K562 (cell line): ENCODE measurements around the gene GAL3ST2. TPM values are rescaled to one million over a fixed set of nuclear protein-coding genes. Genes with fewer than 3 reads are reported as not detected.

Source experiments
- BDP1 ChIP-seq: IDR thresholded peaks from 3 replicates; pipeline ENCODE4 v1.6.1; 2011; ENCODE audit not compliant: insufficient read length, insufficient read depth
- BHLHE40 ChIP-seq: IDR thresholded peaks from 2 replicates; pipeline ENCODE4 v1.6.1; 2011; ENCODE audit warnings: low read length, improper control_type of control experiment
- BRF1 ChIP-seq: IDR thresholded peaks from 3 replicates; pipeline ENCODE4 v1.6.1; 2011; ENCODE audit warnings: borderline replicate concordance, mild to moderate bottlenecking; ENCODE audit not compliant: insufficient read length; ENCODE audit errors: extremely low read depth
- FOXM1 ChIP-seq, 2 experiments: fragments of 450-650 bp in 1 of 2; sonication (generic) in 1 of 2; formaldehyde crosslinking in 1 of 2; IDR thresholded peaks; 2 replicates each; pipeline versions ENCODE4 v1.6.1 to v1.9.0; 2017 to 2022; ENCODE audit warnings: low read depth in 2 of 2, mild to moderate bottlenecking in 2 of 2, missing genetic modification reagents in 1 of 2, moderate library complexity in 1 of 2
- HEY1 ChIP-seq: fragments of 250-450 bp; sonication (Bioruptor Pico); IDR thresholded peaks from 2 replicates; pipeline ENCODE4 v1.5.0; 2020; ENCODE audit warnings: mild to moderate bottlenecking, moderate library complexity, borderline replicate concordance
- JUND ChIP-seq, 2 experiments: IDR thresholded peaks; 2 replicates in 1 of 2; 3 replicates in 1 of 2; pipeline ENCODE4 v1.6.1; 2011; ENCODE audit warnings: borderline replicate concordance in 2 of 2, low read depth in 2 of 2, low read length in 2 of 2, improper control_type of control experiment in 1 of 2, missing biosample characterization in 1 of 2, missing genetic modification characterization in 1 of 2, missing genetic modification reagents in 1 of 2
- KDM5B ChIP-seq: fragments of 200-600 bp; sonication (generic); IDR thresholded peaks from 2 replicates; pipeline ENCODE4 v1.6.1; 2012; ENCODE audit warnings: low read depth, mild to moderate bottlenecking, moderate library complexity, low read length, control low read depth, inconsistent platforms; ENCODE audit not compliant: insufficient replicate concordance
- MBD2 ChIP-seq: sonication (generic); IDR thresholded peaks from 2 replicates; pipeline ENCODE4 v1.6.1; 2016; ENCODE audit warnings: low read depth, borderline replicate concordance
- NCOR1 ChIP-seq: fragments of 450-650 bp; IDR thresholded peaks from 2 replicates; pipeline ENCODE4 v1.6.1; 2016; ENCODE audit warnings: mild to moderate bottlenecking, moderate library complexity
- PHF8 ChIP-seq: fragments of 200-600 bp; sonication (generic); IDR thresholded peaks from 2 replicates; pipeline ENCODE4 v1.6.1; 2012; ENCODE audit warnings: mixed run types, mild to moderate bottlenecking, inconsistent platforms, low read length, moderate library complexity, borderline replicate concordance
- SMAD3 ChIP-seq: fragments of 450-650 bp; formaldehyde crosslinking; conservative IDR thresholded peaks from 2 replicates; pipeline ENCODE4 v1.4.0; 2020; ENCODE audit warnings: mild to moderate bottlenecking
- TAF7 ChIP-seq: fragments of 450-650 bp; IDR thresholded peaks from 2 replicates; pipeline ENCODE4 v1.6.1; 2016; ENCODE audit warnings: missing genetic modification characterization, missing compliant biosample characterization
- TEAD1 ChIP-seq, 2 experiments: fragments of 450-650 bp in 1 of 2; sonication (generic) in 1 of 2; formaldehyde crosslinking; IDR thresholded peaks; 2 replicates each; pipeline versions ENCODE4 v1.4.0 to v1.8.0; 2020 to 2022; ENCODE audit warnings: mild to moderate bottlenecking in 2 of 2, missing genetic modification reagents in 1 of 2
- WHSC1 ChIP-seq: IDR thresholded peaks from one replicate; pipeline ENCODE4 v1.6.1; 2012; ENCODE audit warnings: low read length, control low read depth, inconsistent platforms
- ZBTB1 ChIP-seq: sonication (generic); formaldehyde crosslinking; IDR thresholded peaks from 2 replicates; pipeline ENCODE4 v1.8.1; 2023; ENCODE audit warnings: missing genetic modification reagents, low read depth, mild to moderate bottlenecking, borderline replicate concordance
- ZNF316 ChIP-seq: fragments of 450-650 bp; IDR thresholded peaks from 2 replicates; pipeline ENCODE4 v1.6.1; 2016
- ZNF444 ChIP-seq: fragments of 250-450 bp; sonication (Bioruptor Pico); IDR thresholded peaks from 2 replicates; pipeline ENCODE4 v1.4.0; 2020; ENCODE audit warnings: mild to moderate bottlenecking, moderate library complexity
- ZNF764 ChIP-seq: fragments of 250-450 bp; sonication (Bioruptor Pico); IDR thresholded peaks from 2 replicates; pipeline ENCODE4 v1.4.0; 2020; ENCODE audit warnings: low read depth, mild to moderate bottlenecking, moderate library complexity
- polyA plus RNA-seq, 8 experiments: library from polyadenylated mRNA; depleted of rRNA in 4 of 8; stranded (reverse) in 5 of 8; unstranded in 3 of 8; fragments of >200 nt; fragmentation: Nextera tagmentation in 2 of 8; fragmentation: Illumina TruSeq in 1 of 8; extraction: Ambion mirVana in 2 of 8; extraction: Trizol in 1 of 8; gene quantifications; 2 replicates each; pipeline versions ENCODE4 v1.2.1 to v1.2.3, GENCODE V29; 2011 to 2014; ENCODE audit warnings: inconsistent platforms in 1 of 8, missing spikeins in 1 of 8
- total RNA-seq, 7 experiments: library from RNA; depleted of rRNA in 6 of 7; stranded (reverse); fragments of >200 nt in 6 of 7; fragmentation: Illumina TruSeq in 2 of 7; extraction: Trizol in 2 of 7; gene quantifications; 2 replicates each; pipeline versions ENCODE4 v1.2.1 to v1.2.3, GENCODE V29; 2011 to 2021; ENCODE audit warnings: low replicate concordance in 1 of 7
- TF ChIP-seq, protein P1 (sequence below): fragments of 450-650 bp; IDR thresholded peaks from 2 replicates; pipeline ENCODE4 v1.6.1; 2017; ENCODE audit warnings: antibody characterized with exemption
- TF ChIP-seq, protein P2 (sequence below): fragments of 450-650 bp; formaldehyde crosslinking; conservative IDR thresholded peaks from 2 replicates; pipeline ENCODE4 v1.4.0; 2022; ENCODE audit warnings: mild to moderate bottlenecking, missing genetic modification characterization
- TF ChIP-seq, protein P3 (sequence below): fragments of 250-450 bp; sonication (Bioruptor Pico); IDR thresholded peaks from 2 replicates; pipeline ENCODE4 v1.4.0; 2020
- TF ChIP-seq, protein P4 (sequence below): sonication (generic); formaldehyde crosslinking; IDR thresholded peaks from 2 replicates; pipeline ENCODE4 v1.8.1; 2023; ENCODE audit warnings: mild to moderate bottlenecking, missing genetic modification reagents

The GAL3ST2 gene
- total and polyA plus RNA-seq, 9 of the 15 experiments (the other 6 are each of a cell fraction or from before 2014, with no cell fraction given): 0.42 TPM; not detected in 8

DNA sequence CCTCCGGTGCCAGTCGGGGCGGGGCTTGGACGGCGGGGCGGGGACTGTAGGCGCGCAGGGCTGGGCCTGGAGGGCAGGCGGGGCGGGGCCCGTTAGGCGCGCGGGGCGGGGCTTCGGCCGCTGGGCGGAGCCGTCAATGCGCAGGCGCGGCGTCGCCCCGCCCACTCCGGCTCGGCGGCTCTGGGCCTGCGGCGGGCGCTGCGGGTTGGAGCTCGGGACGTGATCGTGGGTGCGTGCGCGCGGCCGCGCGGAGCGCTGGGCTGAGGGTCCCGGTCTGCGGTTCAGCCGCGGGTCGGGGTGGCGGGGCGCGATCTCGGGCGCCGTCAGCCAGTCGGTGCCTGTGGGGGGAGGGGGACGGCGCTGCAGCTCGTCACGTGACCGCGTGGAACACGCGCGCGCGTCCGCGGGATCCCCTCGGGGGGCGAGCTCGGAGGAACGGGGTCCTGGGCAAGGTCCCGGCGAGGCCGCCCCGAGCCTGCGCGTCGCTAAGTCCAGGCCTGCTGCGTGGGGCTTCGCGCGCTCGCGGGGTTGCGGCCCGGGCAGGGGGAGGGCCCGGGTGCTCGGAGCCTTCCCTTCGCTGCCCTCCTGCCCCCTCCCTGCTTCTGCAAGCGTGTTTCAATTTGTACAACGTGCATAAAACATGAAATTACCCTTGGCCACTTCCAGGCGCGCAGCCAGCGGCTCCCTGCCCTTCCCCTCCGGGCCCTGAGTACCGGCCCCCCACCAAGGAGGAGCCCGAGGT is 42.0 kb upstream of the GAL3ST2 start, which contains the start of gene D2HGDH (continued):
- TF ChIP-seq, protein P1, sequence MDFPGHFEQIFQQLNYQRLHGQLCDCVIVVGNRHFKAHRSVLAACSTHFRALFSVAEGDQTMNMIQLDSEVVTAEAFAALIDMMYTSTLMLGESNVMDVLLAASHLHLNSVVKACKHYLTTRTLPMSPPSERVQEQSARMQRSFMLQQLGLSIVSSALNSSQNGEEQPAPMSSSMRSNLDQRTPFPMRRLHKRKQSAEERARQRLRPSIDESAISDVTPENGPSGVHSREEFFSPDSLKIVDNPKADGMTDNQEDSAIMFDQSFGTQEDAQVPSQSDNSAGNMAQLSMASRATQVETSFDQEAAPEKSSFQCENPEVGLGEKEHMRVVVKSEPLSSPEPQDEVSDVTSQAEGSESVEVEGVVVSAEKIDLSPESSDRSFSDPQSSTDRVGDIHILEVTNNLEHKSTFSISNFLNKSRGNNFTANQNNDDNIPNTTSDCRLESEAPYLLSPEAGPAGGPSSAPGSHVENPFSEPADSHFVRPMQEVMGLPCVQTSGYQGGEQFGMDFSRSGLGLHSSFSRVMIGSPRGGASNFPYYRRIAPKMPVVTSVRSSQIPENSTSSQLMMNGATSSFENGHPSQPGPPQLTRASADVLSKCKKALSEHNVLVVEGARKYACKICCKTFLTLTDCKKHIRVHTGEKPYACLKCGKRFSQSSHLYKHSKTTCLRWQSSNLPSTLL: no peak
- TF ChIP-seq BRF1 (no peak), ZNF316 (no peak), WHSC1 (no peak), NCOR1 (no peak), PHF8 (peak; percentile 85; the same call in 1 of the 2 replicates), KDM5B (peak; percentile 68), JUND (IDR thresholded peaks at IDR 0.05; ENCODE audit: borderline replicate concordance, low read depth, low read length) (no peak), JUND (tag; IDR thresholded peaks at IDR 0.05; ENCODE audit: borderline replicate concordance, low read depth, low read length) (no peak), MBD2 (no peak), ZNF444 (no peak), HEY1 (CRISPR knock-in tag) (no peak), ZBTB1 (CRISPR knock-in tag) (no peak), FOXM1 (IDR thresholded peaks at IDR 0.05; ENCODE audit: low read depth) (no peak), FOXM1 (CRISPR knock-in tag; IDR thresholded peaks at IDR 0.05; ENCODE audit: low read depth) (no peak), SMAD3 (CRISPR knock-in tag) (no peak), BHLHE40 (peak; percentile 93), TAF7 (tag) (no peak), ZNF764 (CRISPR knock-in tag) (no peak), BDP1 (no peak), TEAD1 (CRISPR knock-in tag; IDR thresholded peaks at IDR 0.05) (peak in 1 of 2 experiments; percentile 15; a peak in 2 of 4 replicates)
- TF ChIP-seq, protein P2, sequence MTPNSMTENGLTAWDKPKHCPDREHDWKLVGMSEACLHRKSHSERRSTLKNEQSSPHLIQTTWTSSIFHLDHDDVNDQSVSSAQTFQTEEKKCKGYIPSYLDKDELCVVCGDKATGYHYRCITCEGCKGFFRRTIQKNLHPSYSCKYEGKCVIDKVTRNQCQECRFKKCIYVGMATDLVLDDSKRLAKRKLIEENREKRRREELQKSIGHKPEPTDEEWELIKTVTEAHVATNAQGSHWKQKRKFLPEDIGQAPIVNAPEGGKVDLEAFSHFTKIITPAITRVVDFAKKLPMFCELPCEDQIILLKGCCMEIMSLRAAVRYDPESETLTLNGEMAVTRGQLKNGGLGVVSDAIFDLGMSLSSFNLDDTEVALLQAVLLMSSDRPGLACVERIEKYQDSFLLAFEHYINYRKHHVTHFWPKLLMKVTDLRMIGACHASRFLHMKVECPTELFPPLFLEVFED: no peak
- TF ChIP-seq, protein P3, sequence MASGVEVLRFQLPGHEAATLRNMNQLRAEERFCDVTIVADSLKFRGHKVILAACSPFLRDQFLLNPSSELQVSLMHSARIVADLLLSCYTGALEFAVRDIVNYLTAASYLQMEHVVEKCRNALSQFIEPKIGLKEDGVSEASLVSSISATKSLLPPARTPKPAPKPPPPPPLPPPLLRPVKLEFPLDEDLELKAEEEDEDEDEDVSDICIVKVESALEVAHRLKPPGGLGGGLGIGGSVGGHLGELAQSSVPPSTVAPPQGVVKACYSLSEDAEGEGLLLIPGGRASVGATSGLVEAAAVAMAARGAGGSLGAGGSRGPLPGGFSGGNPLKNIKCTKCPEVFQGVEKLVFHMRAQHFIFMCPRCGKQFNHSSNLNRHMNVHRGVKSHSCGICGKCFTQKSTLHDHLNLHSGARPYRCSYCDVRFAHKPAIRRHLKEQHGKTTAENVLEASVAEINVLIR (CRISPR knock-in tag): no peak
- TF ChIP-seq, protein P4, sequence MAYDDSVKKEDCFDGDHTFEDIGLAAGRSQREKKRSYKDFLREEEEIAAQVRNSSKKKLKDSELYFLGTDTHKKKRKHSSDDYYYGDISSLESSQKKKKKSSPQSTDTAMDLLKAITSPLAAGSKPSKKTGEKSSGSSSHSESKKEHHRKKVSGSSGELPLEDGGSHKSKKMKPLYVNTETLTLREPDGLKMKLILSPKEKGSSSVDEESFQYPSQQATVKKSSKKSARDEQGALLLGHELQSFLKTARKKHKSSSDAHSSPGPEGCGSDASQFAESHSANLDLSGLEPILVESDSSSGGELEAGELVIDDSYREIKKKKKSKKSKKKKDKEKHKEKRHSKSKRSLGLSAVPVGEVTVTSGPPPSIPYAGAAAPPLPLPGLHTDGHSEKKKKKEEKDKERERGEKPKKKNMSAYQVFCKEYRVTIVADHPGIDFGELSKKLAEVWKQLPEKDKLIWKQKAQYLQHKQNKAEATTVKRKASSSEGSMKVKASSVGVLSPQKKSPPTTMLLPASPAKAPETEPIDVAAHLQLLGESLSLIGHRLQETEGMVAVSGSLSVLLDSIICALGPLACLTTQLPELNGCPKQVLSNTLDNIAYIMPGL (CRISPR knock-in tag): no peak
